ENCODE measurements around the gene SYN1. TPM values are rescaled to one million over a fixed set of nuclear protein-coding genes. Genes with fewer than 3 reads are reported as not detected.

Gene SYN1
- total RNA-seq, 1 donor from 2014 or later: 0.44 TPM

DNA sequence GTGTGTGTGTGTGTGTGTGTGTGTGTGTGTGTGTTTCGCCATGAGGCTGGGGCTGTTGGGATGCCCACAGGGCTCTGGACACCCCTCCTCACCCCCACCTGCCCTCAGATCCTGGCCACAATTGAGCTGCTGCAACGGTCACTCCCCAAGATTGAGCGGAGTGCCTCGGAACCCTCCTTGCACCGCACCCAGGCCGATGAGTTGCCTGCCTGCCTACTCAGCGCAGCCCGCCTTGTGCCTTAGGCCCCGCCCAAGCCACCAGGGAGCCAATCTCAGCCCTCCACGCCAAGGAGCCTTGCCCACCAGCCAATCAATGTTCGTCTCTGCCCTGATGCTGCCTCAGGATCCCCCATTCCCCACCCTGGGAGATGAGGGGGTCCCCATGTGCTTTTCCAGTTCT is 48.4 kb downstream of the SYN1 start:
- no peaks in the 10 kb centered on the region for H3K4me1 ChIP-seq
- H3K27ac ChIP-seq: no peak overlapping the region
- no peaks in the 10 kb centered on the region for H3K27me3 ChIP-seq (ENCODE audit: low read depth)
- H3K4me3 ChIP-seq: no peak overlapping the region
- DNase-seq (no peak), ATAC-seq (no peak)
- H3K9me3 ChIP-seq: no peaks in the 10 kb centered on the region
- TF ChIP-seq CTCF (IDR thresholded peaks at IDR 0.05): no peak
- H3K36me3 ChIP-seq: peaks cover 52% of the 10 kb centered on the region
- intact Hi-C loops (cut with DNase I): no loop called here

GRCh38 chrX:47570794-47571193 is 48.9 kb downstream of the SYN1 start:
- H3K27ac ChIP-seq: no peak overlapping the region
- TF ChIP-seq CTCF (IDR thresholded peaks at IDR 0.05): no peak
- H3K36me3 ChIP-seq: peaks cover 52% of the 10 kb centered on the region
- H3K27me3 ChIP-seq (ENCODE audit: low read depth): no peaks in the 10 kb centered on the region
- H3K4me1 ChIP-seq: no peaks in the 10 kb centered on the region
- DNase-seq: no peak
- no peak overlapping the region for H3K4me3 ChIP-seq
- ATAC-seq: no peak
- no peaks in the 10 kb centered on the region for H3K9me3 ChIP-seq
- intact Hi-C loops (cut with DNase I): no loop called here

- DNase-seq (no peak), ATAC-seq (no peak)
- H3K4me3 ChIP-seq: no peak overlapping the region
- no peaks in the 10 kb centered on the region for H3K4me1 ChIP-seq
- no peaks in the 10 kb centered on the region for H3K9me3 ChIP-seq
- peaks cover 70% of the 10 kb centered on the region for H3K36me3 ChIP-seq
- no peak overlapping the region for H3K27ac ChIP-seq
- intact Hi-C loops (cut with DNase I): no loop called here
- H3K27me3 ChIP-seq (ENCODE audit: low read depth): no peaks in the 10 kb centered on the region
- peak; percentile 30 for TF ChIP-seq CTCF (IDR thresholded peaks at IDR 0.05)
These were observed 50.9 kb downstream of the SYN1 start for GRCh38 chrX:47568656-47569295.

- Histone ChIP-seq H3K36me3 (peaks cover 79% of the 10 kb centered on the region), H3K27ac (no peak overlapping the region), H3K27me3 (ENCODE audit: low read depth) (no peaks in the 10 kb centered on the region), H3K4me1 (peaks cover 14% of the 10 kb centered on the region), H3K4me3 (no peak overlapping the region), H3K9me3 (no peaks in the 10 kb centered on the region)
- ATAC-seq (no peak), DNase-seq (no peak)
- intact Hi-C loops (cut with DNase I): no loop called here
- TF ChIP-seq CTCF (IDR thresholded peaks at IDR 0.05): no peak
These were observed 52.8 kb downstream of the SYN1 start for GRCh38 chrX:47566841-47567240.

DNA sequence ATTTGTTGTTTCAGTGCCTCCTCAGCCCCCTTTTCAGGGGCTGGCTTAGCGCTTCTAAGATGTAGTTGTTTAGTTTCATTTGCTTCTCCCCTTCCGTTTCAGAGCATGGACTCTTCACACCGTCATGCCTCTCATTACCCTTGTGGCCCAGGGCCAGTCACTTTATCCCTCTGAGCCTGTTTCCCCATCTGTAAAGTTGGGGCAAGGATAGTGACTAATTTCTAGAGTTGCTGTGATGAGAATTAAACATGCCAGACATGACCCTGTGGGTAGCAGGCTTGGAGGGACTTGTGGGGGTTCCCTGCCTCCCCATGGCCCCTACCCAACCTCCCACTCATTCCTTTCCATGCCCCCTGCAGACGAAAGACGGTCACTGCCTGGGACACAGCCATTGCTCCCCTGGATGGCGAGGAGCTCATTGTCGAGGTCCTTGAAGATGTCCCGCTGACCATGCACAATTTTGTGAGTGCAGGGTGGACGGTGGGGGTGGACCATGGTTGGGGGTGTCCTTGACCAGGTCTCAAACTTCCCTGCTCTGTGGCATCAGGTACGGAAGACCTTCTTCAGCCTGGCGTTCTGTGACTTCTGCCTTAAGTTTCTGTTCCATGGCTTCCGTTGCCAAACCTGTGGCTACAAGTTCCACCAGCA is 55.1 kb downstream of the SYN1 start:
- no peaks in the 10 kb centered on the region for H3K27me3 ChIP-seq (ENCODE audit: low read depth)
- H3K4me1 ChIP-seq: peaks cover 15% of the 10 kb centered on the region
- DNase-seq: no peak
- H3K27ac ChIP-seq: no peak overlapping the region
- no peak for ATAC-seq
- no peak for TF ChIP-seq CTCF (IDR thresholded peaks at IDR 0.05)
- H3K36me3 ChIP-seq: peaks cover 61% of the 10 kb centered on the region
- no peak overlapping the region for H3K4me3 ChIP-seq
- intact Hi-C loops (cut with DNase I): no loop called here
- no peaks in the 10 kb centered on the region for H3K9me3 ChIP-seq
